H9 (cell line): Measurements from ENCODE around the gene LRFN3. TPM values are rescaled to one million over a fixed set of nuclear protein-coding genes. Genes with fewer than 3 reads are reported as not detected.
A peak's percentile ranks its signal among the peaks of the same experiment; 100 is the strongest.

ENCODE experiments used
- DNase-seq: peaks from one replicate; pipeline ENCODE4 v3.0.0-alpha.2; 2017
- H2AFZ ChIP-seq: one replicate; pipeline ENCODE4 v1.6.1; 2013; ENCODE audit warnings: mild to moderate bottlenecking, low read length, control low read depth, moderate library complexity
- H2AK5ac ChIP-seq: 2 replicates; pipeline ENCODE4 v1.6.1; 2013; ENCODE audit warnings: low read length, control low read depth, mixed read lengths; ENCODE audit not compliant: insufficient read length
- H2BK120ac ChIP-seq: one replicate; pipeline ENCODE4 v1.6.1; 2013; ENCODE audit warnings: low read depth, mild to moderate bottlenecking, low read length, control low read depth, inconsistent platforms; ENCODE audit not compliant: poor library complexity, severe bottlenecking
- H2BK12ac ChIP-seq: 2 replicates; pipeline ENCODE4 v1.6.1; 2013; ENCODE audit warnings: low read length, control low read depth, mixed read lengths, low read depth; ENCODE audit not compliant: insufficient read length
- H2BK15ac ChIP-seq: 2 replicates; pipeline ENCODE4 v1.6.1; 2013; ENCODE audit warnings: low read depth, low read length, control low read depth
- H2BK20ac ChIP-seq: one replicate; pipeline ENCODE4 v1.6.1; 2013; ENCODE audit warnings: low read depth, mild to moderate bottlenecking, low read length, control low read depth, inconsistent platforms; ENCODE audit not compliant: poor library complexity, severe bottlenecking
- H2BK5ac ChIP-seq: 2 replicates; pipeline ENCODE4 v1.6.1; 2013; ENCODE audit warnings: low read length, control low read depth, mixed read lengths; ENCODE audit not compliant: insufficient read length
- H3K14ac ChIP-seq: 2 replicates; pipeline ENCODE4 v1.6.1; 2013; ENCODE audit warnings: low read length, control low read depth; ENCODE audit not compliant: insufficient read depth
- H3K18ac ChIP-seq: 2 replicates; pipeline ENCODE4 v1.6.1; 2013; ENCODE audit warnings: low read depth, mild to moderate bottlenecking, mixed read lengths, low read length, control low read depth; ENCODE audit not compliant: insufficient read length
- H3K23ac ChIP-seq: 2 replicates; pipeline ENCODE4 v1.6.1; 2013; ENCODE audit warnings: low read length, control low read depth, mixed read lengths, low read depth; ENCODE audit not compliant: insufficient read length
- H3K23me2 ChIP-seq: 2 replicates; pipeline ENCODE4 v1.6.1; 2013; ENCODE audit warnings: low read depth, mild to moderate bottlenecking, mixed read lengths, low read length, control low read depth; ENCODE audit not compliant: insufficient read length, poor library complexity, severe bottlenecking
- H3K27ac ChIP-seq: 2 replicates; pipeline ENCODE4 v1.5.1; 2013; ENCODE audit warnings: low read length, control low read depth, mixed read lengths, low read depth; ENCODE audit not compliant: insufficient read length
- H3K27me3 ChIP-seq: 2 replicates; pipeline ENCODE4 v1.6.1; 2013; ENCODE audit warnings: low read length, control low read depth, inconsistent platforms; ENCODE audit not compliant: insufficient read depth
- H3K4ac ChIP-seq: 2 replicates; pipeline ENCODE4 v1.6.1; 2013; ENCODE audit warnings: low read depth, mild to moderate bottlenecking, control low read depth, inconsistent platforms, low read length, moderate library complexity
- H3K4me1 ChIP-seq: 2 replicates; pipeline ENCODE4 v1.6.1; 2013; ENCODE audit warnings: low read length, control low read depth, inconsistent platforms; ENCODE audit not compliant: insufficient read depth
- H3K4me2 ChIP-seq: 2 replicates; pipeline ENCODE4 v1.6.1; 2013; ENCODE audit warnings: low read length, control low read depth, mixed read lengths; ENCODE audit not compliant: insufficient read length, insufficient read depth
- H3K56ac ChIP-seq: 2 replicates; pipeline ENCODE4 v1.6.1; 2013; ENCODE audit warnings: low read depth, mild to moderate bottlenecking, mixed read lengths, low read length, control low read depth; ENCODE audit not compliant: insufficient read length
- H3K79me1 ChIP-seq: 2 replicates; pipeline ENCODE4 v1.6.1; 2013; ENCODE audit warnings: low read depth, mild to moderate bottlenecking, moderate library complexity, low read length, control low read depth, inconsistent platforms; ENCODE audit not compliant: insufficient read depth, poor library complexity, severe bottlenecking
- H3K79me2 ChIP-seq: 2 replicates; pipeline ENCODE4 v1.6.1; 2013; ENCODE audit warnings: low read length, control low read depth, inconsistent platforms; ENCODE audit not compliant: insufficient read depth
- H3K9ac ChIP-seq: 2 replicates; pipeline ENCODE4 v1.6.1; 2013; ENCODE audit warnings: low read length, control low read depth, mixed read lengths; ENCODE audit not compliant: insufficient read length; ENCODE audit errors: extremely low read depth
- H3K9me3 ChIP-seq: one replicate; pipeline ENCODE4 v1.6.1; 2013; ENCODE audit warnings: low read depth, low read length, inconsistent platforms; ENCODE audit not compliant: control insufficient read depth
- H3T11ph ChIP-seq: one replicate; pipeline ENCODE4 v1.6.1; 2013; ENCODE audit warnings: mild to moderate bottlenecking, low read length, control low read depth, inconsistent platforms
- H4K20me1 ChIP-seq: one replicate; pipeline ENCODE4 v1.6.1; 2013; ENCODE audit not compliant: control insufficient read depth, insufficient read length, insufficient read depth
- H4K5ac ChIP-seq: 2 replicates; pipeline ENCODE4 v1.6.1; 2013; ENCODE audit warnings: low read depth, mild to moderate bottlenecking, mixed read lengths, low read length, control low read depth; ENCODE audit not compliant: insufficient read length
- H4K8ac ChIP-seq: replicated peaks from 2 replicates; pipeline ENCODE4 v1.6.1; 2013; ENCODE audit warnings: low read length, control low read depth, mixed read lengths, low read depth; ENCODE audit not compliant: insufficient read length
- H4K91ac ChIP-seq: 2 replicates; pipeline ENCODE4 v1.6.1; 2013; ENCODE audit warnings: low read depth, mild to moderate bottlenecking, moderate library complexity, mixed read lengths, low read length, control low read depth; ENCODE audit not compliant: insufficient read length
- H3K27ac Mint-ChIP-seq, 3 experiments: 2 replicates in 2 of 3; 3 replicates in 1 of 3; pipeline ENCODE4 v1.8.0; 2020 to 2021; ENCODE audit warnings: mixed read lengths in 3 of 3, mild to moderate bottlenecking in 1 of 3, moderate library complexity in 1 of 3
- H3K27me3 Mint-ChIP-seq: 2 replicates; pipeline ENCODE4 v1.8.0; 2021; ENCODE audit warnings: low read depth, mild to moderate bottlenecking, moderate library complexity, mixed read lengths
- H3K36me3 Mint-ChIP-seq, 3 experiments: 2 replicates in 2 of 3; 3 replicates in 1 of 3; pipeline ENCODE4 v1.8.0; 2020 to 2021; ENCODE audit warnings: low read depth in 3 of 3, mixed read lengths in 3 of 3; ENCODE audit not compliant: insufficient read depth in 1 of 3
- H3K4me1 Mint-ChIP-seq, 2 experiments: 2 replicates each; pipeline ENCODE4 v1.8.0; 2020; ENCODE audit warnings: mixed read lengths in 2 of 2
- H3K4me3 Mint-ChIP-seq, 2 experiments: 2 replicates in 1 of 2; 3 replicates in 1 of 2; pipeline ENCODE4 v1.8.0; 2020 to 2021; ENCODE audit warnings: mild to moderate bottlenecking in 2 of 2, mixed read lengths in 2 of 2, moderate library complexity in 1 of 2
- H3K9me3 Mint-ChIP-seq, 2 experiments: 2 replicates in 1 of 2; 3 replicates in 1 of 2; pipeline ENCODE4 v1.8.0; 2020; ENCODE audit warnings: mild to moderate bottlenecking in 2 of 2, mixed read lengths in 2 of 2, moderate library complexity in 1 of 2
- WGBS: extraction: QIAGEN DNeasy Blood & Tissue Kit; methylation state at CpG from one replicate; pipeline ENCODE4 v1.1.7; 2013; ENCODE audit warnings: missing lambda C conversion rate, low lambda C conversion rate, mixed read lengths; ENCODE audit not compliant: insufficient read length; ENCODE audit errors: extremely low coverage; 5-methylcytosine and 5-hydroxymethylcytosine counted together
- total RNA-seq: library from RNA; stranded (reverse); gene quantifications from 2 replicates; pipeline ENCODE4 v1.2.1, GENCODE V29; 2021
- TF ChIP-seq, protein P1 (sequence below): fragments of 200-600 bp; sonication (generic); conservative IDR thresholded peaks from 3 replicates; pipeline ENCODE4 v1.8.0; 2021; ENCODE audit warnings: antibody characterized with exemption, mild to moderate bottlenecking

The LRFN3 gene
- total RNA-seq, 1 experiment from 2014 or later = 20.5 TPM

DNA sequence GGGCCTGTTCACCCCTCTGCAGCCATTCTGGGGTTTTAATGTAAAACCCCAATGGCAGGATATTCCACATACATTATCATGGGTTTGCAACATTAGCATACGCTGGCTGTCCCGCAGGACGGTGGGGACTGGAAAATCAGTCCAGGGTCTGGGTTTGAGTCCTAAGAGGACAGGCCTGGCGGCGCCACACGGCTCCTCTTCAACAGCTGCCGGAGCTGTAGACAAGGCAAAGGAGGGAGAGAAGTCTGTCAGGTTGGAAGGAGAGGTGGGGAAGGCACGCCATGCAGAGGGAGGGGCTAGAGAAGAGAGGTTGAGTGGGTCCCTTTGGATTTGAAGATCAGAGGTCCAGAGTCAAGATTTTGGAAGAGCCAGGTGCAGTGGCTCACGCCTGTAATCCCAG is 47.8 kb upstream of the LRFN3 start:
- no peak overlapping the region for H2BK15ac ChIP-seq
- no peak overlapping the region for H4K91ac ChIP-seq
- no peak overlapping the region for H3K23ac ChIP-seq
- H3K36me3 Mint-ChIP-seq = peaks cover 34 to 65% (median 58%) of the 10 kb centered on the region in 3 experiments
- WGBS = no CpG with 5 or more reads among the region's 9 CpGs
- H3K4me2 ChIP-seq = no peak overlapping the region
- H2BK12ac ChIP-seq = no peak overlapping the region
- H4K20me1 ChIP-seq = no peaks in the 10 kb centered on the region
- no peaks in the 10 kb centered on the region for H3K79me2 ChIP-seq
- H3K27me3 Mint-ChIP-seq = no peaks in the 10 kb centered on the region
- peak overlapping the region in 1 of 3 experiments; percentile 38; a peak in 1 of 7 replicates for H3K27ac Mint-ChIP-seq
- no peak overlapping the region for H2BK120ac ChIP-seq
- H3K14ac ChIP-seq = no peak overlapping the region
- H4K5ac ChIP-seq = no peak overlapping the region
- no peak overlapping the region for H3K4ac ChIP-seq
- H3K27ac ChIP-seq = no peak overlapping the region
- DNase-seq = no peak
- H3T11ph ChIP-seq = no peak overlapping the region
- H3K9me3 ChIP-seq = no peaks in the 10 kb centered on the region
- H2BK5ac ChIP-seq = no peak overlapping the region
- H3K4me1 ChIP-seq = no peaks in the 10 kb centered on the region
- no peaks in the 10 kb centered on the region for H3K9me3 Mint-ChIP-seq
- no peak overlapping the region for H3K18ac ChIP-seq
- no peak overlapping the region for H3K4me3 Mint-ChIP-seq
- no peaks in the 10 kb centered on the region for H3K4me1 Mint-ChIP-seq
- H3K56ac ChIP-seq = no peak overlapping the region
- H2BK20ac ChIP-seq = no peak overlapping the region
- H2AK5ac ChIP-seq = no peak overlapping the region
- no peak overlapping the region for H4K8ac ChIP-seq
- no peaks in the 10 kb centered on the region for H3K23me2 ChIP-seq
- TF ChIP-seq, protein P1, sequence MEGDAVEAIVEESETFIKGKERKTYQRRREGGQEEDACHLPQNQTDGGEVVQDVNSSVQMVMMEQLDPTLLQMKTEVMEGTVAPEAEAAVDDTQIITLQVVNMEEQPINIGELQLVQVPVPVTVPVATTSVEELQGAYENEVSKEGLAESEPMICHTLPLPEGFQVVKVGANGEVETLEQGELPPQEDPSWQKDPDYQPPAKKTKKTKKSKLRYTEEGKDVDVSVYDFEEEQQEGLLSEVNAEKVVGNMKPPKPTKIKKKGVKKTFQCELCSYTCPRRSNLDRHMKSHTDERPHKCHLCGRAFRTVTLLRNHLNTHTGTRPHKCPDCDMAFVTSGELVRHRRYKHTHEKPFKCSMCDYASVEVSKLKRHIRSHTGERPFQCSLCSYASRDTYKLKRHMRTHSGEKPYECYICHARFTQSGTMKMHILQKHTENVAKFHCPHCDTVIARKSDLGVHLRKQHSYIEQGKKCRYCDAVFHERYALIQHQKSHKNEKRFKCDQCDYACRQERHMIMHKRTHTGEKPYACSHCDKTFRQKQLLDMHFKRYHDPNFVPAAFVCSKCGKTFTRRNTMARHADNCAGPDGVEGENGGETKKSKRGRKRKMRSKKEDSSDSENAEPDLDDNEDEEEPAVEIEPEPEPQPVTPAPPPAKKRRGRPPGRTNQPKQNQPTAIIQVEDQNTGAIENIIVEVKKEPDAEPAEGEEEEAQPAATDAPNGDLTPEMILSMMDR = no peak
- no peaks in the 10 kb centered on the region for H3K27me3 ChIP-seq
- no peak overlapping the region for H2AFZ ChIP-seq
- no peak overlapping the region for H3K9ac ChIP-seq
- no peaks in the 10 kb centered on the region for H3K79me1 ChIP-seq
